ENCODE data around the gene PLBD2.

PLBD2 gene

GRCh38 chr12:113397497-113398197 lies 39.3 kb downstream of the PLBD2 start:
- no peak for DNase-seq

GRCh38 chr12:113398346-113399290 lies 40.2 kb downstream of the PLBD2 start:
- no peak for DNase-seq

- no peak for DNase-seq
These were observed 41.1 kb downstream of the PLBD2 start for GRCh38 chr12:113399490-113399889.

- no peak for DNase-seq
These were observed 42.0 kb downstream of the PLBD2 start for GRCh38 chr12:113400362-113400761.

- no peak for DNase-seq
These were observed 42.9 kb downstream of the PLBD2 start for GRCh38 chr12:113401066-113402000.

GRCh38 chr12:113402586-113403260 lies 44.3 kb downstream of the PLBD2 start:
- no peak for DNase-seq

GRCh38 chr12:113403435-113404415 lies 45.3 kb downstream of the PLBD2 start, which contains the start of gene SDS:
Gene SDS (minus strand): TSS chr12:113403887. CDS start chr12:113399708, 4,179 bp downstream.
- no peak for DNase-seq

- no peak for DNase-seq
These were observed 47.3 kb downstream of the PLBD2 start for GRCh38 chr12:113405694-113406093.

- no peak for DNase-seq
These were observed 49.7 kb downstream of the PLBD2 start for GRCh38 chr12:113407931-113408600.

- DNase-seq, result no peak
These were observed 50.4 kb downstream of the PLBD2 start for GRCh38 chr12:113408756-113409298.

- DNase-seq, result no peak
These were observed 51.2 kb downstream of the PLBD2 start for GRCh38 chr12:113409462-113410124.

GRCh38 chr12:113413488-113413939 lies 55.1 kb downstream of the PLBD2 start:
- no peak for DNase-seq

GRCh38 chr12:113414519-113415038 lies 56.2 kb downstream of the PLBD2 start:
- no peak for DNase-seq

GRCh38 chr12:113416091-113416754 lies 57.8 kb downstream of the PLBD2 start:
- no peak for DNase-seq

- no peak for DNase-seq
These were observed 60.0 kb downstream of the PLBD2 start for GRCh38 chr12:113418213-113418879.

GRCh38 chr12:113420996-113421595 lies 62.7 kb downstream of the PLBD2 start:
- DNase-seq, result no peak

Measured in NCI-H2081 (cell line).